ENCODE results near the gene PNCK. TPM values are rescaled to one million over a fixed set of nuclear protein-coding genes. Genes with fewer than 3 reads are reported as not detected.

Gene PNCK
- total RNA-seq (under 1 TPM; 0.67 to 0.77 TPM), polyA plus RNA-seq (under 1 TPM; 0.44 to 0.67 TPM)
- long read RNA-seq, donor 1, result 0 reads
- long read RNA-seq, donor 2, result 0 reads
- long read RNA-seq, donor 3, result 0 reads
- long read RNA-seq, donor 4, result 0 reads
- long read RNA-seq, donor 5, result 0 reads

DNA sequence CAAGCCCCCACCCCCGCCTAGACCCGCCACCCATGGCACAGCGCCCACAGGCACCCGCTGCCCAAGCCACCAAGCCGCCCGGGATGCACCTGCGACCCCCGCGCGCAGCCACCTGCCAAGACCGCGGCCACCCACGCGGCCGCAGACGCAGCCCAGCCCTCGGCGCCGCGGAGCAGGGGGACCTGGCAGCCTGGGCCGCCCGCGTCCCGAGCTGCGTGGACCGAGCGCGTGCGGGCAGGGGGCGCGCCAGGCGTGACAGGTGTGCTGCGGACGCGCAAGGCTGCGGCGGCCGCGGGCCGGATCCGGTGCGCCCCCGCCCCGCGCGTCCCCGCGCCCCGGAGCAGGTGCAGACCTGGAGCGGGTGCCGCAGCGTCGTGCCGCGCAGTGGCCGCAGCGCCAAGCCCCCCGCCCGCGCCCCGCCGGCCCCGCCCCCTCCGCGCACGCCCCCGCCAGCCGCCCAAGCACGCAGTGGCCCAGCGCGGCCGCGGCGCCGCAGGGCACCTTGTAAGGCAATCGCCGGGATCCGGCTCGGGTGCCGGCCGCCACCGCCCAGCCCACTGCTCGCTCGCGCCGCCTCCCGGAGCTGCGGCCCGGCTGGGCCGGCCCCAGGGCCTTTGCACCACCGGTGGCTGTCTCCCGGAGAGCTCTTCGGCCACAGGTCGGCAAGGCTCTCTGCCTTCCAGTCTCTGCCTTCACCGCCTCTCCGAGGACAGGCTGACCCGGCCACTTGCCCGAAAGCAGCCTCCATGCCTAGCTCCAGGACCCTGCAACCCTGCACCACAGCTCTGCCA is at the start of gene PNCK:
Gene PNCK, minus strand, starts transcription at position 386 of the 791 bp plus-strand sequence. CDS start 737 bp downstream, outside the sequence.
- H3K36me3 ChIP-seq (ENCODE audit: control insufficient read depth in 4 of 4, insufficient read depth in 4 of 4, low read length in 4 of 4), result no peaks in the 10 kb centered on the region
- peaks cover 0 to 11% (median 0%) of the 10 kb centered on the region in 4 donors for H3K9me3 ChIP-seq (ENCODE audit: control insufficient read depth in 4 of 4, insufficient read depth in 3 of 4, low read length in 3 of 4)
- TF ChIP-seq, protein P1, sequence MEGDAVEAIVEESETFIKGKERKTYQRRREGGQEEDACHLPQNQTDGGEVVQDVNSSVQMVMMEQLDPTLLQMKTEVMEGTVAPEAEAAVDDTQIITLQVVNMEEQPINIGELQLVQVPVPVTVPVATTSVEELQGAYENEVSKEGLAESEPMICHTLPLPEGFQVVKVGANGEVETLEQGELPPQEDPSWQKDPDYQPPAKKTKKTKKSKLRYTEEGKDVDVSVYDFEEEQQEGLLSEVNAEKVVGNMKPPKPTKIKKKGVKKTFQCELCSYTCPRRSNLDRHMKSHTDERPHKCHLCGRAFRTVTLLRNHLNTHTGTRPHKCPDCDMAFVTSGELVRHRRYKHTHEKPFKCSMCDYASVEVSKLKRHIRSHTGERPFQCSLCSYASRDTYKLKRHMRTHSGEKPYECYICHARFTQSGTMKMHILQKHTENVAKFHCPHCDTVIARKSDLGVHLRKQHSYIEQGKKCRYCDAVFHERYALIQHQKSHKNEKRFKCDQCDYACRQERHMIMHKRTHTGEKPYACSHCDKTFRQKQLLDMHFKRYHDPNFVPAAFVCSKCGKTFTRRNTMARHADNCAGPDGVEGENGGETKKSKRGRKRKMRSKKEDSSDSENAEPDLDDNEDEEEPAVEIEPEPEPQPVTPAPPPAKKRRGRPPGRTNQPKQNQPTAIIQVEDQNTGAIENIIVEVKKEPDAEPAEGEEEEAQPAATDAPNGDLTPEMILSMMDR (IDR thresholded peaks at IDR 0.05; ENCODE audit: control extremely low read depth, extremely low read depth), result no peak
- H3K4me3 ChIP-seq, result no peak within 1 kb of the TSS
- H3K27ac ChIP-seq (ENCODE audit: low read depth in 1 of 2, low read length in 1 of 2), result no peak within 1 kb of the TSS
- no peak within 1 kb of the TSS for H3K9ac ChIP-seq (ENCODE audit: insufficient read depth in 1 of 2, low read length in 2 of 2)
- DNase-seq (no peak), ATAC-seq (ENCODE audit: insufficient read depth, low FRiP score) (no peak)
- WGBS, 2 donors, result 0 to 35% methylated on average over 1 to 98 of the region's 98 CpGs
- H3K4me1 ChIP-seq (ENCODE audit: control insufficient read depth in 5 of 5, insufficient read depth in 5 of 5, low read length in 5 of 5), result no peaks in the 10 kb centered on the region
- peaks cover 10 to 18% (median 16%) of the 10 kb centered on the region in 3 donors for H3K27me3 ChIP-seq (ENCODE audit: control insufficient read depth in 3 of 3, insufficient read depth in 3 of 3, low read length in 2 of 3)

DNA sequence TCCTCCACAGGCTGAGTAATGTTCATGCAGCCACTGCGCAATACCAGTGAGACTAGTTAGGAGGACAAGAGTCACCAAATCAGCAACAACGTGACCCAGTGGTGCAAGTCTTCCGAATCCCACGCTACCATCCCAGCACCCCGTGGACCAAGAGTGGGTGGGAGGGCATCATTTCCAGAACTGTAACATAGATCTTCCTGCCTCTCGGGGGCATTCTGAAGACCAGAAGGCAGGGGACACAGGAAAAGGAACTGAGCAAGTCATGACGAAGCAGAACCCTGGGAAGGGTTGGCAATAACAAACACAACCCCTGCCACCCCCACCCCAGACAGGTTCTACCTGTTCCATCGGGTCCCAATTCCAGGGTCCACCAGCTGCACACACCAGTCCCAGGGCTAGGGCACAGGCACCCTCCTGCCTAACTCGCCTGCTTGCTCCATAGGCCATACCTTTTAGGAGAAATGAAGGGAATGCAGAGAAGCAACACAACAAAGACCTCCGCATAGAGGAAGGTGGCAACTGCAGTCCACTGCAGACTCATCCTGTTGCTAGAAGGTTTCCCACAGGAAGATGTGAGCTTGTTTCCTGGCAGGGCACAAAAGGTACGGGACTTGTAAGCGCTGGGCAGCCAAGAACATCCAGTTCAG is 49.2 kb upstream of the PNCK start:
- peaks cover 0 to 9% (median 6%) of the 10 kb centered on the region in 4 donors for H3K36me3 ChIP-seq (ENCODE audit: control insufficient read depth in 4 of 4, insufficient read depth in 4 of 4, low read length in 4 of 4)
- no peaks in the 10 kb centered on the region for H3K27me3 ChIP-seq (ENCODE audit: control insufficient read depth in 3 of 3, insufficient read depth in 3 of 3, low read length in 2 of 3)
- H3K27ac ChIP-seq (ENCODE audit: low read depth in 1 of 2, low read length in 1 of 2), result peak overlapping the region; percentile 89 to 92
- 16 to 56% methylated on average over 8 to 12 of the region's 12 CpGs for WGBS, 2 donors
- H3K9ac ChIP-seq (ENCODE audit: insufficient read depth in 1 of 2, low read length in 2 of 2), result no peak overlapping the region
- peaks cover 0 to 12% (median 1%) of the 10 kb centered on the region in 4 donors for H3K9me3 ChIP-seq (ENCODE audit: control insufficient read depth in 4 of 4, insufficient read depth in 3 of 4, low read length in 3 of 4)
- H3K4me3 ChIP-seq, result peak overlapping the region; percentile 57
- no peak for DNase-seq
- ATAC-seq (ENCODE audit: insufficient read depth, low FRiP score), result no peak
- TF ChIP-seq, protein P1 (IDR thresholded peaks at IDR 0.05; ENCODE audit: control extremely low read depth, extremely low read depth), result no peak
- H3K4me1 ChIP-seq (ENCODE audit: control insufficient read depth in 5 of 5, insufficient read depth in 5 of 5, low read length in 5 of 5), result peaks cover 6 to 30% (median 10%) of the 10 kb centered on the region in 5 donors

DNA sequence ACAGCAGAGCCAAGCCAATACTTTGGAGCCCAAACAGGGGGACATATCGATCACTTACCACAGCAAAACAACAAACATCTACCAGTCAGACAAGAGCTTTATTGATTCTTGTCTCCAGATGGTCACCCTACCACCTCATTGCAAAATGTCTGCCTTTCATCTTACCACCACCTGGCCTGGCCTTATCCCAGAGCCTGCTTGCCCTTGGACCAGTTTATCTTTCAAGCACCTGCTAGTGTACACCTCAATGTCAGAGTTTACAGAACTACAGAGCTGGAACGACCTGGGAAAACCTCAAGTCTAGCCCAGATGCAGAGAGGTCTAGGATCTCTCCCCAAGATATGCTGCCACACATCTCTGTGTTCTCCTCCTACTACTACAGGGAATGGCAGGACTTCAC is 46.1 kb upstream of the PNCK start:
- WGBS, 2 donors, result 66 to 85% methylated on average over 2 of the region's 2 CpGs
- Histone ChIP-seq H3K4me1 (ENCODE audit: control insufficient read depth in 5 of 5, insufficient read depth in 5 of 5, low read length in 5 of 5) (peaks cover 0 to 8% (median 2%) of the 10 kb centered on the region in 5 donors), H3K36me3 (ENCODE audit: control insufficient read depth in 4 of 4, insufficient read depth in 4 of 4, low read length in 4 of 4) (peaks cover 3 to 14% (median 9%) of the 10 kb centered on the region in 4 donors), H3K9ac (ENCODE audit: insufficient read depth in 1 of 2, low read length in 2 of 2) (no peak overlapping the region), H3K27ac (ENCODE audit: low read depth in 1 of 2, low read length in 1 of 2) (peak overlapping the region in 1 of 2 donors; percentile 6), H3K4me3 (no peak overlapping the region), H3K9me3 (ENCODE audit: control insufficient read depth in 4 of 4, insufficient read depth in 3 of 4, low read length in 3 of 4) (peaks cover 0 to 6% (median 1%) of the 10 kb centered on the region in 4 donors), H3K27me3 (ENCODE audit: control insufficient read depth in 3 of 3, insufficient read depth in 3 of 3, low read length in 2 of 3) (no peaks in the 10 kb centered on the region)
- ATAC-seq (ENCODE audit: insufficient read depth, low FRiP score) (no peak), DNase-seq (no peak)
- TF ChIP-seq, protein P1 (IDR thresholded peaks at IDR 0.05; ENCODE audit: control extremely low read depth, extremely low read depth), result no peak
